GM10248 (cell line): ENCODE measurements around the gene FBRS.

Experiments
- CTCF ChIA-PET: fragments of 300-600 bp; sonication (Branson Sonifier 250); formaldehyde crosslinking; extraction: SDS; loops from one replicate; lab custom pipeline; 2021; ENCODE audit warnings: antibody characterized with exemption; lab: Yijun Ruan, JAX
- POLR2A ChIA-PET: fragments of 350-650 bp; sonication (Branson Sonifier 250); formaldehyde crosslinking; extraction: SDS; loops from one replicate; lab custom pipeline; 2020; ENCODE audit warnings: antibody characterized with exemption; lab: Yijun Ruan, JAX
- DNase-seq: peaks from one replicate; pipeline ENCODE4 v3.0.0; 2012; ENCODE audit errors: extremely low spot score
- TF ChIP-seq, protein P1 (sequence below): IDR thresholded peaks from 2 replicates; pipeline ENCODE4 v1.5.1; 2012; ENCODE audit warnings: mild to moderate bottlenecking, low read depth; ENCODE audit errors: extremely low read depth, missing control alignments, control extremely low read depth

Gene FBRS

DNA sequence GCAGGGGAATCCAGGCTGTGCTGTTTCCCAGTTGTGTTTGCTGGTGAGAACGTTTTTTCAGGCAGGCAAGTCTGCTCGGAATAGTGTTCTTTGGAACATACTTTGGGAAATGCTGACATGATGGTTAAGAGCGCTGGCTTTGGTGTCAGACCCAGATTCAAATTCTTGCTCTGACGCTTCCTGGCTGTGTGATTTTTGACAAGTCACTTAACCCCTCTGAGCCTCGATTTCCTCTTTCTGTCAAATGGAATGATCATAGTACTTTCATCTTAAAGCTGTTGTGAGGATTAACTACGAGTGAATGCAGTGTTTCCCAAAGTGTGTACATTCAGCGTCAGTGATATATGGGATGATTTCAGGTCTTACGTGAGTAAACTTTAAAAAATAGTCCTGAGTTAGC lies 4.8 kb downstream of the FBRS start:
- no peak for DNase-seq
- TF ChIP-seq, protein P1, sequence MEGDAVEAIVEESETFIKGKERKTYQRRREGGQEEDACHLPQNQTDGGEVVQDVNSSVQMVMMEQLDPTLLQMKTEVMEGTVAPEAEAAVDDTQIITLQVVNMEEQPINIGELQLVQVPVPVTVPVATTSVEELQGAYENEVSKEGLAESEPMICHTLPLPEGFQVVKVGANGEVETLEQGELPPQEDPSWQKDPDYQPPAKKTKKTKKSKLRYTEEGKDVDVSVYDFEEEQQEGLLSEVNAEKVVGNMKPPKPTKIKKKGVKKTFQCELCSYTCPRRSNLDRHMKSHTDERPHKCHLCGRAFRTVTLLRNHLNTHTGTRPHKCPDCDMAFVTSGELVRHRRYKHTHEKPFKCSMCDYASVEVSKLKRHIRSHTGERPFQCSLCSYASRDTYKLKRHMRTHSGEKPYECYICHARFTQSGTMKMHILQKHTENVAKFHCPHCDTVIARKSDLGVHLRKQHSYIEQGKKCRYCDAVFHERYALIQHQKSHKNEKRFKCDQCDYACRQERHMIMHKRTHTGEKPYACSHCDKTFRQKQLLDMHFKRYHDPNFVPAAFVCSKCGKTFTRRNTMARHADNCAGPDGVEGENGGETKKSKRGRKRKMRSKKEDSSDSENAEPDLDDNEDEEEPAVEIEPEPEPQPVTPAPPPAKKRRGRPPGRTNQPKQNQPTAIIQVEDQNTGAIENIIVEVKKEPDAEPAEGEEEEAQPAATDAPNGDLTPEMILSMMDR, result no peak
- ChIA-PET POLR2A (no interaction called here), CTCF (interaction anchor here (1.4 to 1.6 kb wide), 2 partner anchors 10 to 30 kb away, joined by 4 to 6 read pairs; no protein-coding TSS in a partner anchor)

DNA sequence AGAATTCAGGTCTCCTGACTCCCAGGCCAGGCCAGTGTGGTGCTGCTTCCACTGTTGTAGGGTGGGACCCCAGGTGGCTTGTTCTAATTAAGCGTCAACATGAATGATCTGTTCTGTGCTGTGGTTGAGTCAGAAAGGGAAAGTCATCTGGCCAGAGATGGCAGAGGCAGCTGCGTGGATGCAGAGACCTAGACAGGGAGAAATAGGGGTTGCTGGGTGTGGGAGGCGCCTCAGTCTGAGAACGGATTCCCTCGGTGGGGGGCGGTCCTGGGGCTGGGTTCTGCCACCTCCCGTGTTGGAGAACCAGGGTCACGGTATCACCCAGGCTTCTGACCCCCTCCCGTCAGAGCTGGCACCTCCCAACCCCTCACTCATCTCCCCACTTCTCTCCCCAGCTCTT lies 5.6 kb downstream of the FBRS start:
- CTCF ChIA-PET, result interaction anchor here (1.4 to 1.6 kb wide), 2 partner anchors 9 to 30 kb away, joined by 4 to 6 read pairs; no protein-coding TSS in a partner anchor
- no peak for DNase-seq
- TF ChIP-seq, protein P1, result no peak
- POLR2A ChIA-PET, result interaction anchor here (0.5 to 0.6 kb wide), 2 partner anchors 85 to 106 kb away, joined by 3 to 5 read pairs; no protein-coding TSS in a partner anchor

DNA sequence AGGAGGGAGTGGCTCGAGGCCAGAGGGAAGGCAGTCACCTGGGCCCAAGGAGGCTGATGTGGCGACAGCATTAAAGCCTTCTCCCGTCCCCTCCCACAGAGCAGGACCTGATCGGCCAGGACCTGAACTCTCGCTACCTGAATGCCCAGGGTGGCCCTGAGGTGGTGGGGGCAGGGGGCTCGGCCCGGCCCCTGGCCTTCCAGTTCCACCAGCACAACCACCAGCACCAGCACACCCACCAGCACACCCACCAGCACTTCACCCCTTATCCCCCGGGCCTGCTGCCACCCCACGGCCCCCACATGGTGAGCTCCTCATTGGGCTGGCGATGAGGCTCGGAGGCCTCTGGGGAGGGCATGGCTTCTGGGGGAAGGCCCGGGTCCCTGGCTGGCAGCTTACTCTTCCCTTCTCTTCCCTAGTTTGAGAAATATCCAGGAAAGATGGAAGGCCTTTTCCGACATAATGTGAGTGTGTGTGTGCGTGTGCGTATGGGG lies 6.4 kb downstream of the FBRS start:
- CTCF ChIA-PET, result interaction anchor here (0.7 to 1.6 kb wide), 4 partner anchors 10 to 129 kb away, joined by 3 to 5 read pairs (median 4); no protein-coding TSS in a partner anchor
- POLR2A ChIA-PET, result interaction anchor here (1.0 kb wide), 2 partner anchors 14 to 19 kb away, joined by 3 to 4 read pairs; partner anchors contain the start of gene PRR14
- TF ChIP-seq, protein P1, result no peak
- no peak for DNase-seq

DNA sequence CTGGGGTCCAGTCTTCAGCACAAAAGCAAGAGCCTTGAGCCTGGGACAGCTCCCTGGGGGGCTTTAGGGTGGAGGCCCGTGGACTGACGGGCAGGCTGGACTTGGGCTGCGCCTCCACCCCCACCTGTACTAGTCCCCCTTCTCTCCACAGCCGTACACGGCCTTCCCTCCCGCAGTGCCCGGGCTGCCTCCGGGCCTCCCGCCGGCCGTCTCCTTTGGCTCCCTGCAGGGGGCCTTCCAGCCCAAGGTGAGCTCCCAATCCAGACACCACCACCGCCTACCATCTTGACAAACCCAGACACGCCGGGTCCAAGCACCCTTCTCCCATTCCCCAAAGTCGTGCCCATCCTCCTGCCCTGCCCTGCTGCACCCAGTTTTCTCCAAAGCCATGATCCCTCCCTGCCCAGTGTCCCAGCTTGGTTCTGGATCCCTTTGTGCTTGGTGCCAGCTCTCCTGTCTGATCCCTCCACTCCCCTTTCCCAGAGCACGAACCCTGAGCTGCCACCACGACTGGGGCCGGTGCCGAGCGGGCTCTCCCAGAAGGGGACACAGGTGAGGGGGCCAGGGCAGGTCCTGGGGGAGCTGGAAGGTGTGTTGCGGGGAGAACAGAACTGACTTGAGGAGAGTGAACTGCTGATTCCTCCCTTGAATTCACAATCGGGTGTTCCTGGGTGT lies 7.1 kb downstream of the FBRS start:
- no peak for DNase-seq
- TF ChIP-seq, protein P1, result no peak
- POLR2A ChIA-PET, result interaction anchor here (1.0 kb wide), 2 partner anchors 15 to 20 kb away, joined by 3 to 4 read pairs; partner anchors contain the start of gene PRR14
- CTCF ChIA-PET, result interaction anchor here (1.0 to 1.6 kb wide), 6 partner anchors 15 to 130 kb away, joined by 3 to 5 read pairs (median 4); partner anchors contain the start of gene PRR14

DNA sequence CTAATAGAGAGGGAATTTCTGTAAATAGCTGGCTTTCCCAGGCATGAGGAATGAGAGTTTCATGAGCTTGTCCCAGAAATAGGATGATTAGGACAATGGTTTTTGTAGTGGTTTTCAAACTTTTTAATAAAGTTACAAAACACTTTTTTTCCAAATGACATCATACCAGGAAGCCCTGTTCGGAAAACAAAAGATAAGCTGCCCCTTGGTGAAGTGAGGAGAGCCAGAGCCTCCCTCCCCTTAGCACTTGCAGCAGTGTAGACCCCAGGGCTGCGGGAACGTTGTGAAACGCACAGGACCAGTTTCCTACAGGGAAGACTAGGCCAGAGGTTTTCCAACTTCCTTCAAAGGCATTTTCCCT lies 7.6 kb downstream of the FBRS start:
- TF ChIP-seq, protein P1, result no peak
- ChIA-PET CTCF (interaction anchor here (1.0 to 1.6 kb wide), 6 partner anchors 15 to 130 kb away, joined by 3 to 5 read pairs (median 4); partner anchors contain the start of gene PRR14), POLR2A (no interaction called here)
- DNase-seq, result no peak

DNA sequence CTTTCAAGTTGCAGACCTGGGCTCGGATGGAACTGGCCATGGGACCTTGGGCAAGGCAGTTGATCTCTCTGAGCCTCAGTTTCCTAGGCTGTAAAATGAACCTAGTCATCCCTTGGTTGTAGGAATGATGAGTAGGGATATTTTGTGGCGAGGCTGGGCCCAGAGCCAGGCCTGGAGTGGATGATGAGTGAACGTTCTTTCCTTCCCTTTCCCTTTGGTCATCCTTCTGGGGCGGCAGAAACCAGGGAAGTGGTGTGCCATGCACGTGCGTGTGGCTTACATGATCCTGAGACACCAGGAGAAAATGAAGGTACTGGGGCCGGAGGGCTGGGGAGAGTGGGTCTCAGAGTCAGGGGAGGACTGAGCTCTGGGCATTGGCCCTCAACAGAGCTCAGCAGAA lies 8.4 kb downstream of the FBRS start:
- CTCF ChIA-PET, result interaction anchor here (1.4 to 1.5 kb wide), 2 partner anchors 8 to 30 kb away, joined by 4 to 6 read pairs; partner anchors contain the start of gene FBRS
- POLR2A ChIA-PET, result interaction anchor here (0.5 to 0.6 kb wide), 2 partner anchors 200 to 289 kb away, joined by 3 to 5 read pairs; no protein-coding TSS in a partner anchor

More for the DNA sequence above, 8.4 kb downstream of the FBRS start:
- TF ChIP-seq, protein P1, result no peak
- no peak for DNase-seq
